Tongue (tissue), 2 donors: ENCODE measurements around the gene KLHL17. TPM values are rescaled to one million over a fixed set of nuclear protein-coding genes. Genes with fewer than 3 reads are reported as not detected.
"Not testable (repeated sequence)": the region's sequence is repeated elsewhere in the genome, so short reads cannot be mapped to it uniquely, and the experiment has no call there.

Experiments used
- DNase-seq: peaks from one replicate; pipeline ENCODE4 v3.0.0-alpha.2; 2015
- total RNA-seq: library from RNA; depleted of rRNA; stranded (reverse); fragments of >200 nt; gene quantifications from one replicate; pipeline ENCODE4 v1.2.3, GENCODE V29; 2014

Gene KLHL17
- total RNA-seq, 1 donor from 2014 or later: 7.5 TPM

GRCh38 chr1:982765-983436 lies 22.5 kb downstream of the KLHL17 start:
- no peak for DNase-seq

- no peak for DNase-seq
Observed at GRCh38 chr1:983798-984475, 23.6 kb downstream of the KLHL17 start.

GRCh38 chr1:984476-984814 lies 24.1 kb downstream of the KLHL17 start:
- no peak for DNase-seq

- DNase-seq: no peak
Observed at GRCh38 chr1:985126-985525, 24.7 kb downstream of the KLHL17 start.

- DNase-seq: not testable (repeated sequence)
Observed at GRCh38 chr1:988061-988460, 27.7 kb downstream of the KLHL17 start.

- DNase-seq: not testable (repeated sequence)
Observed at GRCh38 chr1:991275-991674, 30.9 kb downstream of the KLHL17 start.

GRCh38 chr1:991895-992294 lies 31.5 kb downstream of the KLHL17 start:
- DNase-seq: no peak

- no peak for DNase-seq
Observed at GRCh38 chr1:992362-992761, 32.0 kb downstream of the KLHL17 start.

GRCh38 chr1:993379-993995 lies 33.1 kb downstream of the KLHL17 start:
- DNase-seq: no peak

- DNase-seq: not testable (repeated sequence)
Observed at GRCh38 chr1:994546-994945, 34.2 kb downstream of the KLHL17 start.

GRCh38 chr1:995665-996633 lies 35.6 kb downstream of the KLHL17 start:
- no peak for DNase-seq

- DNase-seq: no peak
Observed at GRCh38 chr1:996851-997712, 36.7 kb downstream of the KLHL17 start.

GRCh38 chr1:997713-997992 lies 37.3 kb downstream of the KLHL17 start:
- DNase-seq: no peak

GRCh38 chr1:997993-998744 lies 37.8 kb downstream of the KLHL17 start:
- no peak for DNase-seq

- DNase-seq: peak; percentile 65
Observed at GRCh38 chr1:998745-998994, 38.3 kb downstream of the KLHL17 start.

- DNase-seq: peak; percentile 79
Observed at GRCh38 chr1:998995-999724, 38.8 kb downstream of the KLHL17 start.

GRCh38 chr1:999725-1000356 lies 39.5 kb downstream of the KLHL17 start, which contains the start of gene HES4:
Gene HES4, minus strand, starts transcription at chr1:1000097. Its CDS starts 124 bp downstream, at chr1:999973.
- DNase-seq: peak; percentile 97

- peak; percentile 93 for DNase-seq
Observed at GRCh38 chr1:1000357-1001056, 40.1 kb downstream of the KLHL17 start.
